ENCODE results near the gene CDHR4.
"Not testable (repeated sequence)": the region's sequence is repeated elsewhere in the genome, so short reads cannot be mapped to it uniquely, and the experiment has no call there.

Gene CDHR4

GRCh38 chr3:49802719-49803464 lies 3.2 kb upstream of the CDHR4 start, which contains the start of gene INKA1:
TSS of gene INKA1 (plus strand) at chr3:49803261. CDS start at chr3:49803393, 132 bp downstream.
- peak; percentile 92 for DNase-seq (ENCODE audit: low spot score)

- no peak for DNase-seq (ENCODE audit: low spot score)
These were observed 1.5 kb upstream of the CDHR4 start for GRCh38 chr3:49801160-49801559.

- no peak for DNase-seq (ENCODE audit: low spot score)
These were observed 568 bp downstream of the CDHR4 start for GRCh38 chr3:49799105-49799504.

- DNase-seq (ENCODE audit: low spot score) = no peak
These were observed 4.5 kb downstream of the CDHR4 start for GRCh38 chr3:49794926-49795905.

GRCh38 chr3:49794431-49794830 lies 5.2 kb downstream of the CDHR4 start:
- DNase-seq (ENCODE audit: low spot score) = no peak

- DNase-seq (ENCODE audit: low spot score) = no peak
These were observed 6.1 kb downstream of the CDHR4 start for GRCh38 chr3:49793486-49794085.

- DNase-seq (ENCODE audit: low spot score) = no peak
These were observed 7.1 kb downstream of the CDHR4 start for GRCh38 chr3:49792371-49793150.

GRCh38 chr3:49791571-49791970 lies 8.1 kb downstream of the CDHR4 start:
- DNase-seq (ENCODE audit: low spot score) = no peak

GRCh38 chr3:49790626-49791411 lies 8.9 kb downstream of the CDHR4 start:
- no peak for DNase-seq (ENCODE audit: low spot score)

- DNase-seq (ENCODE audit: low spot score) = no peak
These were observed 11.6 kb downstream of the CDHR4 start for GRCh38 chr3:49788056-49788455.

GRCh38 chr3:49787536-49787935 lies 12.1 kb downstream of the CDHR4 start:
- no peak for DNase-seq (ENCODE audit: low spot score)

- no peak for DNase-seq (ENCODE audit: low spot score)
These were observed 12.6 kb downstream of the CDHR4 start for GRCh38 chr3:49787182-49787464.

- peak; percentile 100 for DNase-seq (ENCODE audit: low spot score)
These were observed 13.1 kb downstream of the CDHR4 start, which contains the start of gene IP6K1 for GRCh38 chr3:49786357-49787181. TSS of gene IP6K1 (minus strand) at chr3:49786542. CDS start at chr3:49748040, 38,502 bp downstream.

GRCh38 chr3:49785565-49786356 lies 13.9 kb downstream of the CDHR4 start:
- peak; percentile 72 for DNase-seq (ENCODE audit: low spot score)

GRCh38 chr3:49782277-49782676 lies 17.4 kb downstream of the CDHR4 start:
- not testable (repeated sequence) for DNase-seq (ENCODE audit: low spot score)

GRCh38 chr3:49781415-49782199 lies 18.1 kb downstream of the CDHR4 start:
- DNase-seq (ENCODE audit: low spot score) = no peak

- not testable (repeated sequence) for DNase-seq (ENCODE audit: low spot score)
These were observed 18.7 kb downstream of the CDHR4 start for GRCh38 chr3:49780975-49781365.

Measured in hematopoietic multipotent progenitor cell treated with erythropoietin and hydrocortisone succinate and interleukin-3 and kit ligand, for 17 days (in vitro differentiated cells).